DOHH2 (cell line): ENCODE measurements around the gene PNMA8A.

Experiments used
- EZH2phosphoT487 ChIP-seq: fragments of 200-600 bp; sonication (generic); IDR thresholded peaks from 2 replicates; pipeline ENCODE4 v1.6.1; 2017; ENCODE audit warnings: borderline replicate concordance, mild to moderate bottlenecking, antibody characterized with exemption, low read length, moderate library complexity, mixed read lengths
- TF ChIP-seq, protein P1 (sequence below): fragments of 200-600 bp; sonication (generic); IDR thresholded peaks from one replicate; pipeline ENCODE4 v1.5.1; 2014; ENCODE audit warnings: antibody characterized with exemption, mild to moderate bottlenecking, low read depth, low read length; ENCODE audit not compliant: poor library complexity, severe bottlenecking

- TF ChIP-seq, protein P1, sequence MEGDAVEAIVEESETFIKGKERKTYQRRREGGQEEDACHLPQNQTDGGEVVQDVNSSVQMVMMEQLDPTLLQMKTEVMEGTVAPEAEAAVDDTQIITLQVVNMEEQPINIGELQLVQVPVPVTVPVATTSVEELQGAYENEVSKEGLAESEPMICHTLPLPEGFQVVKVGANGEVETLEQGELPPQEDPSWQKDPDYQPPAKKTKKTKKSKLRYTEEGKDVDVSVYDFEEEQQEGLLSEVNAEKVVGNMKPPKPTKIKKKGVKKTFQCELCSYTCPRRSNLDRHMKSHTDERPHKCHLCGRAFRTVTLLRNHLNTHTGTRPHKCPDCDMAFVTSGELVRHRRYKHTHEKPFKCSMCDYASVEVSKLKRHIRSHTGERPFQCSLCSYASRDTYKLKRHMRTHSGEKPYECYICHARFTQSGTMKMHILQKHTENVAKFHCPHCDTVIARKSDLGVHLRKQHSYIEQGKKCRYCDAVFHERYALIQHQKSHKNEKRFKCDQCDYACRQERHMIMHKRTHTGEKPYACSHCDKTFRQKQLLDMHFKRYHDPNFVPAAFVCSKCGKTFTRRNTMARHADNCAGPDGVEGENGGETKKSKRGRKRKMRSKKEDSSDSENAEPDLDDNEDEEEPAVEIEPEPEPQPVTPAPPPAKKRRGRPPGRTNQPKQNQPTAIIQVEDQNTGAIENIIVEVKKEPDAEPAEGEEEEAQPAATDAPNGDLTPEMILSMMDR, result no peak
- TF ChIP-seq EZH2phosphoT487, result 0 out of 2 replicates have a peak, but pooled peaks have one; percentile 57
Measured at GRCh38 chr19:46426035-46426505, 45.3 kb downstream of the PNMA8A start.
